ENCODE measurements around the gene ABCG1. TPM values are rescaled to one million over a fixed set of nuclear protein-coding genes. Genes with fewer than 3 reads are reported as not detected.

Gene ABCG1
- total RNA-seq, 2 experiments from 2014 or later = 16.7 to 17.3 TPM

GRCh38 chr21:42193131-42193671, 25.7 kb upstream of the ABCG1 start:
- H3K9me3 ChIP-seq (ENCODE audit: low read length) = no peaks in the 10 kb centered on the region; the same call in 1 of the 2 replicates
- no TSS peak for BruUV-seq (replicated peaks)
- H3K4me2 ChIP-seq (ENCODE audit: low read length) = no peak overlapping the region
- H3K4me1 ChIP-seq (ENCODE audit: insufficient read depth, low read length, poor library complexity, severe bottlenecking) = peaks cover 73% of the 10 kb centered on the region
- intact Hi-C loops (cut with micrococcal nuclease; ENCODE audit: unreplicated experiment) = no loop called here
- ChIA-PET POLR2A (interaction anchor here (0.6 to 1.8 kb wide), 2 partner anchors 17 to 28 kb away, joined by 3 to 4 read pairs; no protein-coding TSS in a partner anchor), CTCF (ENCODE audit: unreplicated experiment) (interaction anchor here (0.8 kb wide), 1 partner anchor 45 kb away, joined by 3 read pairs; no protein-coding TSS in a partner anchor)
- TF ChIP-seq EZH2phosphoT487 (IDR thresholded peaks at IDR 0.05; ENCODE audit: borderline replicate concordance, low read depth, low read length) (no peak), CTCF (conservative IDR thresholded peaks at IDR 0.05; ENCODE audit: low read length) (no peak)
- H4K20me1 ChIP-seq (ENCODE audit: insufficient read depth, low read length) = no peaks in the 10 kb centered on the region
- H3K27ac ChIP-seq (ENCODE audit: low read depth, low read length, poor library complexity, severe bottlenecking) = no peak overlapping the region
- H3K79me2 ChIP-seq (ENCODE audit: insufficient read depth, low read depth, low read length) = no peaks in the 10 kb centered on the region
- no peak overlapping the region for H2AFZ ChIP-seq (ENCODE audit: low read length)
- no peaks in the 10 kb centered on the region for H3K36me3 ChIP-seq (ENCODE audit: insufficient read depth, low read length)
- DNase-seq (ENCODE audit: low spot score) = no peak
- H3K4me3 ChIP-seq (ENCODE audit: low read depth, low read length, poor library complexity, severe bottlenecking) = no peak overlapping the region
- H3K9me2 ChIP-seq (ENCODE audit: insufficient read depth, low read length) = no peaks in the 10 kb centered on the region

- Histone ChIP-seq H3K4me3 (ENCODE audit: low read depth, low read length, poor library complexity, severe bottlenecking) (no peak overlapping the region), H3K36me3 (ENCODE audit: insufficient read depth, low read length) (no peaks in the 10 kb centered on the region), H3K79me2 (ENCODE audit: insufficient read depth, low read depth, low read length) (no peaks in the 10 kb centered on the region), H3K4me1 (ENCODE audit: insufficient read depth, low read length, poor library complexity, severe bottlenecking) (peaks cover 73% of the 10 kb centered on the region), H3K4me2 (ENCODE audit: low read length) (no peak overlapping the region), H3K9me3 (ENCODE audit: low read length) (no peaks in the 10 kb centered on the region; the same call in 1 of the 2 replicates), H4K20me1 (ENCODE audit: insufficient read depth, low read length) (no peaks in the 10 kb centered on the region), H3K9me2 (ENCODE audit: insufficient read depth, low read length) (no peaks in the 10 kb centered on the region), H2AFZ (ENCODE audit: low read length) (no peak overlapping the region), H3K27ac (ENCODE audit: low read depth, low read length, poor library complexity, severe bottlenecking) (no peak overlapping the region)
- ChIA-PET POLR2A (interaction anchor here (1.8 kb wide), 1 partner anchor 27 kb away, joined by 4 read pairs; no protein-coding TSS in a partner anchor), CTCF (ENCODE audit: unreplicated experiment) (interaction anchor here (0.6 to 0.8 kb wide), 2 partner anchors 35 to 44 kb away, joined by 3 read pairs; no protein-coding TSS in a partner anchor)
- intact Hi-C loops (cut with micrococcal nuclease; ENCODE audit: unreplicated experiment) = no loop called here
- BruUV-seq (replicated peaks) = no TSS peak
- no peak for TF ChIP-seq EZH2phosphoT487 (IDR thresholded peaks at IDR 0.05; ENCODE audit: borderline replicate concordance, low read depth, low read length)
- no peak for DNase-seq (ENCODE audit: low spot score)
Measured at GRCh38 chr21:42193721-42194120, 25.2 kb upstream of the ABCG1 start.

GRCh38 chr21:42194863-42195262, 24.1 kb upstream of the ABCG1 start:
- Histone ChIP-seq H3K9me3 (ENCODE audit: low read length) (no peaks in the 10 kb centered on the region; the same call in 1 of the 2 replicates), H3K36me3 (ENCODE audit: insufficient read depth, low read length) (no peaks in the 10 kb centered on the region), H3K79me2 (ENCODE audit: insufficient read depth, low read depth, low read length) (no peaks in the 10 kb centered on the region), H3K9me2 (ENCODE audit: insufficient read depth, low read length) (no peaks in the 10 kb centered on the region), H2AFZ (ENCODE audit: low read length) (no peak overlapping the region), H4K20me1 (ENCODE audit: insufficient read depth, low read length) (no peaks in the 10 kb centered on the region), H3K4me2 (ENCODE audit: low read length) (no peak overlapping the region), H3K27ac (ENCODE audit: low read depth, low read length, poor library complexity, severe bottlenecking) (no peak overlapping the region), H3K4me1 (ENCODE audit: insufficient read depth, low read length, poor library complexity, severe bottlenecking) (peaks cover 73% of the 10 kb centered on the region), H3K4me3 (ENCODE audit: low read depth, low read length, poor library complexity, severe bottlenecking) (no peak overlapping the region)
- no TSS peak for BruUV-seq (replicated peaks)
- CTCF ChIA-PET (ENCODE audit: unreplicated experiment) = no interaction called here
- no peak for DNase-seq (ENCODE audit: low spot score)
- intact Hi-C loops (cut with micrococcal nuclease; ENCODE audit: unreplicated experiment) = no loop called here
- TF ChIP-seq CTCF (conservative IDR thresholded peaks at IDR 0.05; ENCODE audit: low read length) (no peak), EZH2phosphoT487 (IDR thresholded peaks at IDR 0.05; ENCODE audit: borderline replicate concordance, low read depth, low read length) (no peak)
- POLR2A ChIA-PET = interaction anchor here (0.8 kb wide), 1 partner anchor 35 kb away, joined by 4 read pairs; no protein-coding TSS in a partner anchor
